PC-3 (cell line): ENCODE results near the gene SRM.

Source experiments
- EZH2 ChIP-seq: fragments of 300-600 bp; sonication (generic); IDR thresholded peaks from one replicate; pipeline ENCODE4 v1.6.1; 2017; ENCODE audit warnings: antibody characterized with exemption, mild to moderate bottlenecking, low read length; ENCODE audit not compliant: unreplicated experiment
- EZH2phosphoT487 ChIP-seq: fragments of 300-600 bp; sonication (generic); IDR thresholded peaks from 2 replicates; pipeline ENCODE4 v1.6.1; 2018; ENCODE audit warnings: mild to moderate bottlenecking, antibody characterized with exemption, low read length, borderline replicate concordance
- TF ChIP-seq, protein P1 (sequence below): fragments of 300-600 bp; sonication (generic); conservative IDR thresholded peaks from 2 replicates; pipeline ENCODE4 v1.5.1; 2017; ENCODE audit warnings: antibody characterized with exemption, low read depth, mild to moderate bottlenecking, low read length

DNA sequence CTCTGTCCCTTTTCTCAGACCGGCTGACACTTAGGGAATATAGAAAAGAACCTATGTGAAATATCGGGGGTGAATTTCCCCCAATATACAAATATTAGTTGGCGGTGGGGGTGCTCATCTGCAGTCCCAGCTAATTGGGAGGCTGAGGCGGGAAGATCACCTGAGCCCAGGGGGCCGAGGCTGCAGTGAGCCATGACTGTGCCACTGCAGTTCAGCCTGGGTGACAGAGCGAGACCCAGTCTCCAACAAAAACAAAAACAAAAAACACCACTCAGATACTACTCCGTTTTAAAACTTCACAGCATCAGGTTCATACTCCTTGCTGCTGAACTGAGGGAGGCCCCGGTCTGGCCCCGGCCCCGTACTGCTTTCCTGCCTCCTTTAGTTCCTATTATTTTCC lies 45.8 kb upstream of the SRM start:
- TF ChIP-seq, protein P1, sequence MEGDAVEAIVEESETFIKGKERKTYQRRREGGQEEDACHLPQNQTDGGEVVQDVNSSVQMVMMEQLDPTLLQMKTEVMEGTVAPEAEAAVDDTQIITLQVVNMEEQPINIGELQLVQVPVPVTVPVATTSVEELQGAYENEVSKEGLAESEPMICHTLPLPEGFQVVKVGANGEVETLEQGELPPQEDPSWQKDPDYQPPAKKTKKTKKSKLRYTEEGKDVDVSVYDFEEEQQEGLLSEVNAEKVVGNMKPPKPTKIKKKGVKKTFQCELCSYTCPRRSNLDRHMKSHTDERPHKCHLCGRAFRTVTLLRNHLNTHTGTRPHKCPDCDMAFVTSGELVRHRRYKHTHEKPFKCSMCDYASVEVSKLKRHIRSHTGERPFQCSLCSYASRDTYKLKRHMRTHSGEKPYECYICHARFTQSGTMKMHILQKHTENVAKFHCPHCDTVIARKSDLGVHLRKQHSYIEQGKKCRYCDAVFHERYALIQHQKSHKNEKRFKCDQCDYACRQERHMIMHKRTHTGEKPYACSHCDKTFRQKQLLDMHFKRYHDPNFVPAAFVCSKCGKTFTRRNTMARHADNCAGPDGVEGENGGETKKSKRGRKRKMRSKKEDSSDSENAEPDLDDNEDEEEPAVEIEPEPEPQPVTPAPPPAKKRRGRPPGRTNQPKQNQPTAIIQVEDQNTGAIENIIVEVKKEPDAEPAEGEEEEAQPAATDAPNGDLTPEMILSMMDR = no peak
- TF ChIP-seq EZH2 (no peak), EZH2phosphoT487 (no peak)
